Skeletal muscle cell (primary cell): ENCODE data around the gene RBM20.
A peak's percentile ranks its signal among the peaks of the same experiment; 100 is the strongest.

Experiments used
- DNase-seq: peaks from one replicate; pipeline ENCODE4 v3.0.0-alpha.2; 2010; ENCODE audit warnings: low read depth
- H3K4me3 ChIP-seq: 2 replicates; pipeline ENCODE4 v1.5.1; 2011; ENCODE audit warnings: low read depth, mild to moderate bottlenecking, control low read depth, low read length, moderate library complexity

RBM20 gene

DNA sequence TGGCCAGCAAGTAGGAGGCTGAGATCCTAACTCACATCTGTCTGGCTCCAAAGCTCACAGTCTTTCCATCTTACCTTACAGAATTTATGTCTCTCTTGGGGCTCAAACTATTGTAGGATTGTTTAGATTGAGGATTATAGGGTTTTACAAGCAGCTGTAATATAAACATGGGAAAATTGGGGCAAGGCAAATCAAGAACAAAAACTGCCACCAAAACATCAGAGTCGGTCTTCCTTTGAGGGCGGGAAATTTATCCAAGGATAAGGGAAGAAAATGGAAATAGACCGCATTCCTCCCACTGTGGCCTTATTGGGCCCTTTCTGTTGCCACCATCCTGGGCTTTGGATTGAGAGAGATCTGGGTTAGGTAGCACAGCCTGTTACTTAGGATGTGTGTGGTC lies 22.5 kb downstream of the RBM20 start:
- H3K4me3 ChIP-seq, result no peak overlapping the region
- no peak for DNase-seq

DNA sequence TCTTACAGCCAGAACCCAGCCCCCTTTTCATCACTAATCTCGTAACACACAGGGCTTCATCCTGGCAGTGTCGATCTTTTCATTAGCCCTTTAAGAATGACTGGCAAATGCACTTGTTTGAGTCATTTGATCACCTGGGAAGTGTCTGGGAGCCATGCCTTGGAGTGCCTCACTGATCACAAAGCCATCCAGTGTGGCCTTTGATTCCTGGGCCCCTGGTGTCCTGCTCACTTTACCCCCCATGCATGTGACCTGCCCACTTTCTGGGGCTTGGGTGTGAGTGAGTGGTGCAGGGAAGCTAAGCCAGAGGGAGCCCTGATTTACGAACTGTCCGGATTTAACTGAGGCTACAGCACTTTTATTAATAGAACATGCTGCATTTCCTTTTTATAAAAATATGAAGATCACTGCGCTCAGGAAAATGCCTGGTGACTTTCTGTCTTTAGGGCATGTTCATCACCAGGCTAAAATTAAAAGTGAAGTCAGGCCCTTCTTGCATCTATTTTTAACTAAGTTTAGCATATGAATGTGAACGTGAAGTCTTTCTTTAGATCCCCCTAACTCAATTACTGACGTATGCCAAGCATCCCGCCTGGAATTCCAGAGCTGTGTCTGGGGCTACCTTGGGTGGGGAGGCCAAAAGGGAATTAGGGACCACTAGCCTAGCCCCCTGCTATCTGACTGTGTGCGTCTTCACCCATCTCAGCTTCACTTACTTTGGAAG lies 23.6 kb downstream of the RBM20 start:
- H3K4me3 ChIP-seq, result no peak overlapping the region
- no peak for DNase-seq

DNA sequence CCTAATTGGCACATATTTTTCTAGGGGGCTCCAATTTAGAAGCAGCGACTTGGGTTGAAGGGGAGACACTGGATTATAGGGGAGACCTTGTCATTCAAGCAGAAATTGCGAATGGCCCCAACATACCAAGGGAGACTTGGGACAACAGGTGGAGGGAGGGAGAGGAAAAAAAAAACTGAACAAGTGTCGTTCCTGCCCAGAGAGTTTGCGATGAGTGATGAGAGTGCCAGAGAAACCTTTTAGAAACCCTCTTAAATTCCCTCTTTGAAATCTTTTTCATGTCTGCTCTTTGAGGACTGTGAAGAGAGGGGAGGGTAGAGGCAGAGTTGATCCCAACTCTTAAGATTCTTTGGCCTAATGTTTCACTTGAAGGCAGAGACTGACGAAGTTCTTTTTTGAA lies 24.3 kb downstream of the RBM20 start:
- H3K4me3 ChIP-seq, result no peak overlapping the region

DNA sequence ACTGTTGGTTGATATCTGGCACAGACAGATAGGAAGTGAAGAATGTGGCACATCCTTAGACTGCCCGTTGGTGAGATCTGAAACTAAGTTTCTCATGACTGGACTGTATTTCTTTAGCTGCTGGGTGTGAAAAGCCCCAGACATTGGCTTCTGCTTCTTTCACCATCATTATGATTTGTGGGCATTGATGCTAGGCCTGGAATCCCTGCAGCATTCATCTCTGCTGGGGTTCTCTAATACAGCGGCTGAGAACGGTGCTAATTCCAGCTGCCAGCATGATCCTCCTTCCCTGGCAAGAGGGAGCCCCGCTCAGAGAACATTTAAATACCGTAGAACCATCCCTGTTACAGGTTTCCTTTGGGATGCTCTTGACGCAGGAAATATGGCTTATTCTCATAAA lies 26.2 kb downstream of the RBM20 start:
- no peak overlapping the region for H3K4me3 ChIP-seq
- no peak for DNase-seq

More for the DNA sequence above, 24.3 kb downstream of the RBM20 start:
- DNase-seq, result no peak

DNA sequence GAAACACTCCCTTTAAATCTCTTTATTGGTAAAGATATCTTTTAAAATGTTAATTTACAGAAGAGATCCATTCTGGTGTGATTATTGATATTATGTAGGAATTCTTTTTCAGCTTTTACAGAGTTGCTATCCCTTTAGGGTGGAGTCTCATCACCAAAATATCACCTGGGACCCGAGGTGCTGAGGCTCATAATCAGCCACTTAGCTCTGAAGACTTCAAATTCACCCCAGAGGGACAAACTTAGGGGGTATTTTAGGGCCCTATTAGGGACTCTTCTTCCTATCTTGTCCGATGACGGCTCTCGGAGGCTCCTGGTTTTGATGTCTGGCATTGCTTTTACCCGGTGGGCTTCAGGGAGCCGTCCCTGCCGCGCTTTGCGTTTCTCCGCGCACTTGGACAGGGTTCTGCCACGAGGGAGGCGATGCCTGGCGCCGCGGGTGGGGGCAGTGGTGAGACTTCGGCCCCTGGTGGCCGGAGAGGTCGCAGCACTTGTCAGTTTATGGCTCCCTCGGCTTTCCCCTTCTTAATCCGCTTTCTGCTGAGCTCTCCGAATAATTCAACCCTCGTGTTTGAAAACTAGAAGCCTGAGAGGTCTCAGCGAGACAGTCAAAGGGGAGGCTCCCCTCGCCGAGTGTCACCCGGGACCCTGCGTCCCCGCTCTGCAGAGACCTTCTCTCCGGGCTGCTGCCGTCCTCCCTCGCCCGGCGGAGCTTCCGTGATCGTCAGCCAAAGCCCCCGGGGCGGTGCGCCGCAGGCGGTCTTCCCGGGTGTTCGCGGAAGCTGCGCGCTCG lies 27.8 kb downstream of the RBM20 start:
- H3K4me3 ChIP-seq, result peak overlapping the region; percentile 63
- DNase-seq, result no peak

DNA sequence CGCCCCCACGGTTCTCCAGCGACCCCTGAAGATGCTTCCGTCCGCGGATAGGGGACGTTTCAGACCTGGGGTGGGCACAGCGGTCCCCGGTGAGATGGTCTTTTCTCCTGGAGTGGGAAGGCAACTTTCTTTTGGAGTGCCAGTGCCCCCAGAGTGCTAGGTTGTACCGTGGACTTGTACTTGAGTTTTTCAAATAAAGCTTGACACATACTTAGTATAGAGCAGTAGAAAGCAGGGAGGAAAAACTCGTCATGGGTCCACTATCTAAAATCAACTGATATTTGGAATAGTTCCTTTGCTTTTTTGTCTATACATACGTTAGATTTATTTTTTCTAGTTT lies 28.4 kb downstream of the RBM20 start:
- DNase-seq, result no peak
- peak overlapping the region; percentile 63 for H3K4me3 ChIP-seq

DNA sequence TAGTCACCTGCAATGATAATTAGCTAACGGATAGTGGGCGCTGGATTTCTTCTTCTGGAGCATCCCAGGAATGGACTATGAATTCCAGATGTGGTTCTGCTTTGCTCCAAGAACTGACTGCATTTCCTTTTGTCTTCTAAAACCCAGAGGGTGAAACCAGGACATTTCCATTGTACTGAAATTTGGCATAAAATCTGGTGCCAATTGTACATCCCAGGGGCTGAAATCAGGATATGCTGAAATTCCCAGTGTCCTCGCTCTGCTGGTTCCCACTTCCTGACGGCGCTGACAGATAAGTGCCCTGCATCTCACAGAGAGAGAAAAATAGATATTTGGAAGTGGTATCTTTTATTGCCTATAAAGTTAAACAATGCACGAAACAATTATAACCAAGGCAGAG lies 31.9 kb downstream of the RBM20 start:
- no peak for DNase-seq
- no peak overlapping the region for H3K4me3 ChIP-seq

DNA sequence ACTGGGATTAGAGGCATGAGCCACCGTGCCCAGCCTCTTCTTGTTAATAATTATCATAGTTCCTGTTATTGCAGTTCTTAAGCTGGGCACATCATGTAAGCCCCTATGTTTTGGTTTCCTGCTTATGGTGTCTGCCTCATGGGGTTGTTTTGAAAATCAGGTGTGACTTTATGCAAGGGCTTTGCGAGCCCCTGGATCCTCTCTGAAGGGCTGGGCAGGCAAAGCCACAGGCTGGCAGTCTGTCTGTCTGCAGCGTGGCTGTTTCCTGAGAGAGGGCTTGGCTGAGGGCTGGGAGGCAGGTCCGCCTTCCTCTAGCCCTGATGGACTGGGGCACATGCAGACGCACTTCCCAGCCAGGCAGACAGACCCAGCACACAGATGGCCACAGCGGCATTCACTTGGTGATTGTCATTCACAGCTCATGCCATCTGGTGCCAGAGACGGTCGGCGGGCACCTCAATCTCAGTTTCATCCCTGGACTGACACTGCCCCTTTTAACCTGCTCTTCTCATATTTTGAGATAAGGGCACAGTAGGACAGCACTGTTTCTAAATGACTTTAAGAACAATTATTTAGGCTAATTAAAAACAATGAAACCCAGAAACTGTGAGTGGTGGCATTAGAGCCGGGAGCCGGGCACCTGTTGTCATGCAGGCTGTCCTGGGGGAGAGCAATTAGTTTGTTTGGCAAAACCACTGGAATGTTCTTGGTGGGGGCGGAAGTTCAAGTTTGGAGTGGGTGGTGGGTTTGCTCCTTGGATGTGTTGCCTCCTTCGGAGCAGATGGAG lies 35.5 kb downstream of the RBM20 start:
- no peak for DNase-seq
- H3K4me3 ChIP-seq, result no peak overlapping the region

DNA sequence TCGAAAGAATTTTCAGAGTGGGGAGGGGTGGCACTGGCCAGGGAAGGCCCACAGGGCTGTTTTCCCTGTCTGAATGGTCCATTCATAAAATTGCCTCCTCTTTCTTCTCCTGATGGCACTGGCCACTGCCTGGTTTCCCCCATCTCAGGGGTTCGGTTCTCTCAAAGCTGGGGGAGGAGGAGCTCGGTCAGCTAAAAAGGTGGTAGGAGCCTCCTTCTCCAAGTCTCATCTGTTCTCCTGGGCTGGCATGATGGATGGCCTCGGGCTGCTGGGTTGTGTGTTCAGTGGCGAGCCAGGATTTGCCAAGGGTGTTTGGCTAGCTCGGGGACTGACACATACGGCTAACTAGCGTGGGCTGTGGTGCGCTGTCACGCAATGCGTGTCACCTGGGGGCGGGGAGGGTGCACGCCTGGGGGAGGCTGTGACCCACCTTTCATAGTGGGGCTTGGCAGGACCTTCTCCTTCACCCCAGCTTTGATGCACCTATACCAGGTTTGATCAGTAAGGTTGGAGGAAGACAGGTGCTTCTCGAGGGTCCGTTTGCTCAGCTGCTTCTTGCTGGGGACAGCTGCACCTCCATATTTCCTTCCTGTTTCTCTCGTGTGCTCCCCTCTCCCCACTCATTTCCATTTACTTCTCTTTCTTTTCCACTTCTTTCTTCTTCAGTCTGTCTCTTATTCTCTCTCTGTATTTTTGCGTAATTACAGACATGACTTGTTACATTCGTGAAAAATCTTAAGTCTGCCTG lies 36.3 kb downstream of the RBM20 start:
- no peak overlapping the region for H3K4me3 ChIP-seq
- no peak for DNase-seq

DNA sequence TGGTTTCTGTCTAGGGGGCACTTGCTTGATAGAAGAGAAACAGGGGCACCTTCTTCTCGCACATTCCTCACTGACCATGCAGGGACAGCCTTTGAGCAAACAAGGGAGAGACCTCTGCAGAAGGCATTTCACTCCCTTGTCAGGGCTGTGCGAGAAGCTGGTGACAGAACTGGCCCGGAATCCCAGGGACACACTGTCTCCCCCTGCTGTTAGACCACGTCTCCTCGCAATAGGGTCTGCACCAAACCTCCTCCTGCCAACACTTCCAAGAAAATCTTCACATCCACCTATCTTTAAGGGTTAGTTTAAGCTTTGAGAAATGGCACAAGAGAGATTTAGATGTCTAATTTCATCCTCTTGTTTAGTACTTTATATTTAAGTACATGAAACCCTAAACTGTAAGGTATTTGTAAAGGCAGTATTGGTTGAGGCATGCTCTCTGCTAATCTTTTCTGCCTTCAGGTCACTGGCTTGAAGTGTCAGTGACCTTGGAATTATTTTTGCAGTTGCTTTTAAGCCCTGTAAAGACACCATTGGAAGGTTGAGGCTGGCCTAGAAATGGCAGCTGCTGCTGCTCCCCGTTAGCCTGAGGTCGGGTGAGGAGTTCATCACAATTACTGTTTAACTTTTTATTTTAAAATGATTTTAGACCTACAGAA lies 37.0 kb downstream of the RBM20 start:
- no peak for DNase-seq
- H3K4me3 ChIP-seq, result no peak overlapping the region

DNA sequence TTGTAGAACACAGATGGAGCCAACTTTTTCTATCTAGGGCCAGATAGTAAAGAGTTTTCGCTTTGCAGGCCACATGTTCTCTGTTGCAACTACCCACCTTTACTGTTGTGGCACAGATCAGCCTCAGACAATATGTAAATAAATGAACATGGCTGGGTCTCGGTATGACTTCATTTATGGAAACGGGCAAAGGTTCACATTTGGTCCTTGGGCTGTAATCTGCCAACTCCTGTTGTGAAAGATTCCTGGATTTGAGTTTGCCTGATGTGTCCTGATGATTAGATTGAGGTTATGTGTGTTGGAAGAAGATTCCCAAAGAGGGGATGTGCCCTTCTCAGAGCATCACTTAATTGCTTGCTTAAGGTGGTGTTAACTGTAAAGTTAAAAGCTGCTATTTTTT lies 38.2 kb downstream of the RBM20 start:
- no peak overlapping the region for H3K4me3 ChIP-seq
- no peak for DNase-seq

DNA sequence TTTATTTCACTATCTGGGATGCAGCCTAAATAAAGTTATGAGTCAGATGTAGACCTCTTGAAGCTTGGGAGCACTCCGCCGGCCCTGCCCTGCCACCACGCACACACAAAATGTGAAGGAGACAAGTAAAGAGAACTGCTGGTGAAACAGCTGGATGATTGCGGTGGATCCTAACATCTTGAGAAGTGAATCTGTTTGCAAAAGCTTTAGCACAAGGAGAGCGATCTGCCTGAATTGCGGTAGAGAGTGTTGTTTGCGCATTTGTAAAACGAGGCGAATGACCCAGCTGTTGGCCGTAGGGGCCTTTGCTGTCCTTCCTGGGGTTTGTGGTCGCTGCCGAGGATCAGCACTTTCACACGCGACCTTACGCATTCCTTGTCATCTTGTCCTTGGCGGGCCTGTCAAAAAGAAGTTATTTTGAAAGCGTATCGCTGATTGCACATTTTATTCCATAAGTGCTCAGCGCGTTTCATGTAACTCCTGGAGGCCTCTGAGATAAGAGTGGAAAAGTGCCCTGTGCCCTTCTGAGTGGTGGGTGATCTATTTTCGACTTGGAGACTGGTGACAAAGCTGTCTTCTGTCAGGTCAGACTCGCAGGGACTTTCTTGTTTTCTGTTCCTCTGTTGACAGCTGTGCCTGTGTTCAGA lies 40.8 kb downstream of the RBM20 start:
- no peak for DNase-seq
- H3K4me3 ChIP-seq, result no peak overlapping the region

DNA sequence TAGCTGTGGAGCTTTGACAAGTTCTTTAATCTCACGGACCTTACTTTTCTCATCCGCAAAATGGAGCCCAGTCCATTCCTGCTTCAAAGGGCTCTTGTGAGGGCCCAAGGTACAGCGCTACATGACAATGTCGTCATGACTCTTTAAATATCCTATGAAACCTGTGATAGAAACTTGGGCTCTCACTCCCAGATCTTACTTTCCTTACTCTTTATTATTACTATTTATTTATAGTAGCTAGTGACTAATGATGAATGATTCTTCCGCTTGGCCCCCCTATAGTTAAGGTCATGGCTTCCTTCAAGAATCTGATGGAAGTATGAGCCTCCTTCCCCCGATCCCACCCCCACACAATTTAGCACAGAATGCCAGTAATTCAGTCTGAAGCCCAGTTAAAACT lies 41.9 kb downstream of the RBM20 start:
- no peak for DNase-seq
- H3K4me3 ChIP-seq, result no peak overlapping the region

DNA sequence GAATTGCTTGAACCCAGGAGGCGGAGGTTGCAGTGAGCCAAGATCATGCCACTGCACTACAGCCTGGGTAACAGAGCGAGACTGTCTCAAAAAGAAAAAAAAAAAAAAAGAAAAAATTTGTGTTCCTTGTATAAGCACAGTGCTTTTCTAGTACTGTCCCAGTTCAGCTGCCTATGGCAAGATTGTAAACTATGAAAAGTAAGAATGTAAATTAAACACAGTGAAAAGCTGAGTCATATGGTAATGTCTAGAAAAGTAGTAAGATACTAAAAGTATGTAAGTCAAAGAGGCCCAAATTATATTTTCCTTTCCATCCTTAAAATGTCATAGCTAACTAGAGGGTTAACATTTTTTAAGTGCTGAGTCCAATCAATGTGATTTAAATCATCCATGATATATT lies 42.8 kb downstream of the RBM20 start:
- DNase-seq, result no peak

DNA sequence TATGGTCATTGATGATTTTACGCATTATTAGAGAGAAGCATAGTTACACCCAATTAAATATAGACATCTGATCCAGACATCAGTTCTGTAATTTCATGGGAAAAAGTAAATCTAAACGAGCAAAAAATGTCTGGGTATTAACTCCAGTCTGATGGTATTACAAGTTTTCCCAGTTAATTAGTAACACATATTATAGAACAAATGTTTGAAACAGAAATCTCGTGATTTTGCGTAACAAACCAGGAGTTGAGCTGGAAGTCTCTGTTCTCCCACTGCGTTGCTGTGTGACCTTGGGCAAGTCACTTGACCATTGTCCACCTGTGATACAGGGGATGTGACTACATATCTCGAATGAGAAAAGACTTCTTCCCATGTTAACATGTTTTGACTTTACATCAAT lies 43.3 kb downstream of the RBM20 start:
- no peak for DNase-seq
- H3K4me3 ChIP-seq, result no peak overlapping the region

More for the DNA sequence above, 42.8 kb downstream of the RBM20 start:
- no peak overlapping the region for H3K4me3 ChIP-seq

DNA sequence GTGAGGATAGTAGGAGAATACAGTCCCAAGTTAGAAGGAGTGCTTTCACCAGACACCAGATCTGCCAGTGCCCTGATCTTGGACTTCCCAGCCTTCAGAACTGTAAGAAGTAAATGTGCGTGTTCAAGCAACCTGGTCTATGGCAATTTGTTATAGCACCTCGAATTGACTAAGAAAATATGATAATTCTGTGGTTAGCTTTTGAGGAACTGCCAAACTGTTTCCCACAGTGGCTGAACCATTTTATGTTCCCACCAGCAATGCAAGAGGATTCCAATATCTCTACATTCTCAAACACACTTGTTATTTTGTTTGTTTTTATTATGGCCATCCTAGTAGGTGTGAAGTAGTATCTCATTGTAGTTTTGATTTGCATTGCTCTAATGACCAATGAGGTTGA lies 47.0 kb downstream of the RBM20 start:
- no peak for DNase-seq
- H3K4me3 ChIP-seq, result no peak overlapping the region

DNA sequence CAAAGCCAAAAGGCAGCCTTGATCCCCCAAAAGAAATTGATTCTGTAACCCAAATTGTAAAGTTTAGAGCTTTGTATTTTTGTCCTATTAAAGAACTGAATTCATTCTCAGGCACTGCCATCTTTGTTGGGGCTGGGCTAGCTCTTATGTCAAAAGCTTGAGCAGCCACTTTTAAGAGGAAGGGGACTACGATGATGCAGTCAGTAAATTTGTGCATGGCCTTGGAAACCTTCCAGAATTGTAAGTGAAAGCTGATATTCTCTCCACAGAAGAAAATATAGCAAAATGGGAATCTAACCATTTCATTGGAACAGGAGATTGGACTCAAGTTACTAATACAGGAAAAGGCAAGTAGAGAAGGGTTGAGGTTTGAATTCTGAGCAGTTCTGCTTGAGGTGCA lies 50.1 kb downstream of the RBM20 start:
- DNase-seq, result no peak
- H3K4me3 ChIP-seq, result no peak overlapping the region

DNA sequence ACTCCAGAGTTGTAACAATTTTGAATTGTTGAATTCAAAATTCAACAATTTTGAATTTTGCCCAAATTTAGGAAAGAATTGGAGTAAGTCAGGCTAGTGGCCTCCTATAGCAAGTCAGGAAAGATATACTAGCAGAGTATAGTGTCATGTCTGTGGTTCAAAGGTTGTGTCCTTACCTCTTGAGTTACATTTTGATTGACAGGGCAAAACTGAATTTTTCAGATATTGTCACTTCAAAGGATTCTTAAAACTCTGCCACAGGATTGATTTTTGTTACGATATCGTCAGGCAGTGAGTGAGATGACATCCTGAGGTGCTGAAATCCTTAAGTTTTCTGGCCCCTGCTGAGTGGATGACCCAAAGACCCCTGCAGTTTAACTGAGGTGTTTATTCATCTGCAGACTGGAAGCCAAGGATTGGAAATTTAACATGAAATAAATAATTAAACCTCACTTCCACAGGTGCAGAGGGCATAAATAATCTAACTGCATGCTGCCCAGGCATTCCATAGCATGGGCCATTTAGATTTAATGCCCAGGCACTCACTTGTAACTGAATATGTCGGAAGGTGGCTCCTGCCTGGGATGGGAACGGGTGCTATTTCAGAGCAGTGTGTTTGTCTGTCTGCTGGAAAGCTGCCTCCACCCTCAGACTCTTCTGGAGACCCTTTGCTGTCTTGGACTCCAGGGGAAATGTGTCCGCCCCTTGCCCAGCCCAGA lies 50.8 kb downstream of the RBM20 start:
- no peak overlapping the region for H3K4me3 ChIP-seq
- no peak for DNase-seq
